Measurements from ENCODE around the gene SLC46A2. TPM values are rescaled to one million over a fixed set of nuclear protein-coding genes. Genes with fewer than 3 reads are reported as not detected.

Gene SLC46A2
- total and polyA plus RNA-seq, 4 experiments from 2014 or later = not detected

- no peak overlapping the region for H3K4me3 Mint-ChIP-seq
- H3K4me1 Mint-ChIP-seq = peaks cover 9 to 23% (median 15%) of the 10 kb centered on the region in 4 donors
- CTCF ChIA-PET (ENCODE audit: partially characterized antibody) = interaction anchor here (1.2 to 2.2 kb wide), 4 partner anchors 8 to 269 kb away, joined by 3 to 7 read pairs (median 4); no protein-coding TSS in a partner anchor
- H3K4me3 ChIP-seq (ENCODE audit: low read length in 2 of 2) = no peak overlapping the region
- DNase-seq = no peak
- peaks cover 23 to 35% of the 10 kb centered on the region in 2 donors for H3K36me3 Mint-ChIP-seq
- no peak overlapping the region for H3K27ac Mint-ChIP-seq
- H3K27me3 ChIP-seq (ENCODE audit: insufficient read depth, low read length) = no peaks in the 10 kb centered on the region
- H3K27me3 Mint-ChIP-seq = no peaks in the 10 kb centered on the region
- H3K4me1 ChIP-seq (ENCODE audit: insufficient read depth, low read length) = no peaks in the 10 kb centered on the region
- no peak overlapping the region for H3K27ac ChIP-seq (ENCODE audit: low read depth, low read length)
- H3K9me3 ChIP-seq (ENCODE audit: control insufficient read depth in 1 of 2, low read length in 2 of 2) = no peaks in the 10 kb centered on the region
- H3K36me3 ChIP-seq (ENCODE audit: insufficient read depth, low read length) = peaks cover 14% of the 10 kb centered on the region
- POLR2A ChIA-PET (ENCODE audit: partially characterized antibody) = no interaction called here
- intact Hi-C loops (cut with micrococcal nuclease) = no loop called here
- no peaks in the 10 kb centered on the region for H3K9me3 Mint-ChIP-seq
These were observed 48.1 kb downstream of the SLC46A2 start for GRCh38 chr9:112842555-112842954.

- Histone ChIP-seq H3K4me3 (ENCODE audit: low read length in 2 of 2) (no peak overlapping the region), H3K27ac (ENCODE audit: low read depth, low read length) (no peak overlapping the region), H3K27me3 (ENCODE audit: insufficient read depth, low read length) (no peaks in the 10 kb centered on the region), H3K9me3 (ENCODE audit: control insufficient read depth in 1 of 2, low read length in 2 of 2) (no peaks in the 10 kb centered on the region), H3K4me1 (ENCODE audit: insufficient read depth, low read length) (no peaks in the 10 kb centered on the region), H3K36me3 (ENCODE audit: insufficient read depth, low read length) (peaks cover 20% of the 10 kb centered on the region)
- no peak for DNase-seq
- CTCF ChIA-PET (ENCODE audit: partially characterized antibody) = interaction anchor here (1.2 to 2.2 kb wide), 2 partner anchors 61 to 271 kb away, joined by 4 to 7 read pairs; no protein-coding TSS in a partner anchor
- Mint-ChIP-seq H3K27me3 (no peaks in the 10 kb centered on the region), H3K4me1 (peaks cover 8 to 22% (median 15%) of the 10 kb centered on the region in 4 donors), H3K36me3 (peaks cover 20 to 41% of the 10 kb centered on the region in 2 donors), H3K4me3 (no peak overlapping the region), H3K27ac (no peak overlapping the region), H3K9me3 (no peaks in the 10 kb centered on the region)
- intact Hi-C loops (cut with micrococcal nuclease) = no loop called here
- POLR2A ChIA-PET (ENCODE audit: partially characterized antibody) = no interaction called here
These were observed 49.4 kb downstream of the SLC46A2 start for GRCh38 chr9:112841261-112841660.

DNA sequence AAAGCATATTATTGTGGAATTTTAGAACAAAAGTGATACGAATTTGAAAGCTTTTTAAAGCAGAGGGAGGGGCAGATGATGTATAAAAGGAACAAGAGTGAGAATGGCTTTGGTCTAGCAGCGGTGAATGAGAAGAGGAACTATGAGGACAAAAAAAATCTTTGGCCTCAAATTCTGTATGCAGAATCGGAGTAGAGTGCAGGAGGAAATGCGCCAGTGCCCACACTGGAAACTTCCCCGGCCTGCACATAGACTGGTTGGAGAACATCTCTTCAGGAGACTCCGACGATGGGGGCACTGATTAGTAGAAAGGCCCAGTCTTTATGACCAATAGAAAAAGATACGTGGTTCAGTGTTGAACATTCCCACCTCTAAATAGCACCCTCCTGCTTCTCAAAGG, 51.3 kb downstream of the SLC46A2 start:
- Mint-ChIP-seq H3K4me3 (no peak overlapping the region), H3K27me3 (no peaks in the 10 kb centered on the region), H3K36me3 (peaks cover 33 to 49% of the 10 kb centered on the region in 2 donors), H3K4me1 (peaks cover 4 to 15% (median 6%) of the 10 kb centered on the region in 4 donors), H3K9me3 (no peaks in the 10 kb centered on the region), H3K27ac (peak overlapping the region in 3 of 7 donors; percentile 36 to 76 (median 54))
- H3K36me3 ChIP-seq (ENCODE audit: insufficient read depth, low read length) = peaks cover 20% of the 10 kb centered on the region
- H3K4me1 ChIP-seq (ENCODE audit: insufficient read depth, low read length) = no peaks in the 10 kb centered on the region
- H3K27ac ChIP-seq (ENCODE audit: low read depth, low read length) = no peak overlapping the region
- ChIA-PET POLR2A (ENCODE audit: partially characterized antibody) (no interaction called here), CTCF (ENCODE audit: partially characterized antibody) (interaction anchor here (1.5 kb wide), 1 partner anchor 19 kb away, joined by 5 read pairs; no protein-coding TSS in a partner anchor)
- no peak overlapping the region for H3K4me3 ChIP-seq (ENCODE audit: low read length in 2 of 2)
- H3K9me3 ChIP-seq (ENCODE audit: control insufficient read depth in 1 of 2, low read length in 2 of 2) = no peaks in the 10 kb centered on the region
- H3K27me3 ChIP-seq (ENCODE audit: insufficient read depth, low read length) = no peaks in the 10 kb centered on the region
- intact Hi-C loops (cut with micrococcal nuclease) = no loop called here
- DNase-seq = no peak

GRCh38 chr9:112838342-112838741, 52.3 kb downstream of the SLC46A2 start:
- intact Hi-C loops (cut with micrococcal nuclease) = no loop called here
- no peaks in the 10 kb centered on the region for H3K4me1 ChIP-seq (ENCODE audit: insufficient read depth, low read length)
- H3K36me3 ChIP-seq (ENCODE audit: insufficient read depth, low read length) = peaks cover 20% of the 10 kb centered on the region
- Mint-ChIP-seq H3K36me3 (peaks cover 43 to 54% of the 10 kb centered on the region in 2 donors), H3K27ac (peak overlapping the region in 1 of 7 donors; percentile 42), H3K4me1 (peaks cover 0 to 9% (median 1%) of the 10 kb centered on the region in 4 donors), H3K9me3 (no peaks in the 10 kb centered on the region), H3K27me3 (no peaks in the 10 kb centered on the region), H3K4me3 (no peak overlapping the region)
- CTCF ChIA-PET (ENCODE audit: partially characterized antibody) = interaction anchor here (1.5 kb wide), 1 partner anchor 18 kb away, joined by 5 read pairs; no protein-coding TSS in a partner anchor
- no peak for DNase-seq
- H3K4me3 ChIP-seq (ENCODE audit: low read length in 2 of 2) = no peak overlapping the region
- no peak overlapping the region for H3K27ac ChIP-seq (ENCODE audit: low read depth, low read length)
- no peaks in the 10 kb centered on the region for H3K27me3 ChIP-seq (ENCODE audit: insufficient read depth, low read length)
- POLR2A ChIA-PET (ENCODE audit: partially characterized antibody) = no interaction called here
- no peaks in the 10 kb centered on the region for H3K9me3 ChIP-seq (ENCODE audit: control insufficient read depth in 1 of 2, low read length in 2 of 2)

GRCh38 chr9:112836394-112836793, 54.3 kb downstream of the SLC46A2 start:
- no peak overlapping the region for H3K27ac ChIP-seq (ENCODE audit: low read depth, low read length)
- ChIA-PET CTCF (ENCODE audit: partially characterized antibody) (no interaction called here), POLR2A (ENCODE audit: partially characterized antibody) (no interaction called here)
- Mint-ChIP-seq H3K9me3 (peaks cover 0 to 2% (median 0%) of the 10 kb centered on the region in 8 donors), H3K4me3 (no peak overlapping the region), H3K27ac (no peak overlapping the region), H3K36me3 (peaks cover 51 to 64% of the 10 kb centered on the region in 2 donors), H3K4me1 (no peaks in the 10 kb centered on the region), H3K27me3 (no peaks in the 10 kb centered on the region)
- no peaks in the 10 kb centered on the region for H3K4me1 ChIP-seq (ENCODE audit: insufficient read depth, low read length)
- H3K27me3 ChIP-seq (ENCODE audit: insufficient read depth, low read length) = no peaks in the 10 kb centered on the region
- H3K36me3 ChIP-seq (ENCODE audit: insufficient read depth, low read length) = peaks cover 23% of the 10 kb centered on the region
- intact Hi-C loops (cut with micrococcal nuclease) = no loop called here
- no peak for DNase-seq
- no peaks in the 10 kb centered on the region for H3K9me3 ChIP-seq (ENCODE audit: control insufficient read depth in 1 of 2, low read length in 2 of 2)
- no peak overlapping the region for H3K4me3 ChIP-seq (ENCODE audit: low read length in 2 of 2)

- intact Hi-C loops (cut with micrococcal nuclease) = no loop called here
- no peak for DNase-seq
- peaks cover 5 to 11% (median 7%) of the 10 kb centered on the region in 4 donors for H3K4me1 Mint-ChIP-seq
- no peak overlapping the region for H3K4me3 ChIP-seq (ENCODE audit: low read length in 2 of 2)
- ChIA-PET CTCF (ENCODE audit: partially characterized antibody) (no interaction called here), POLR2A (ENCODE audit: partially characterized antibody) (no interaction called here)
- H3K27ac Mint-ChIP-seq = no peak overlapping the region
- no peak overlapping the region for H3K4me3 Mint-ChIP-seq
- H3K27me3 Mint-ChIP-seq = no peaks in the 10 kb centered on the region
- peaks cover 33 to 40% of the 10 kb centered on the region in 2 donors for H3K36me3 Mint-ChIP-seq
- H3K27me3 ChIP-seq (ENCODE audit: insufficient read depth, low read length) = no peaks in the 10 kb centered on the region
- H3K4me1 ChIP-seq (ENCODE audit: insufficient read depth, low read length) = no peaks in the 10 kb centered on the region
- H3K9me3 Mint-ChIP-seq = peaks cover 0 to 2% (median 0%) of the 10 kb centered on the region in 8 donors
- no peak overlapping the region for H3K27ac ChIP-seq (ENCODE audit: low read depth, low read length)
- H3K36me3 ChIP-seq (ENCODE audit: insufficient read depth, low read length) = peaks cover 10% of the 10 kb centered on the region
- no peaks in the 10 kb centered on the region for H3K9me3 ChIP-seq (ENCODE audit: control insufficient read depth in 1 of 2, low read length in 2 of 2)
These were observed 57.6 kb downstream of the SLC46A2 start for GRCh38 chr9:112833081-112833480.

DNA sequence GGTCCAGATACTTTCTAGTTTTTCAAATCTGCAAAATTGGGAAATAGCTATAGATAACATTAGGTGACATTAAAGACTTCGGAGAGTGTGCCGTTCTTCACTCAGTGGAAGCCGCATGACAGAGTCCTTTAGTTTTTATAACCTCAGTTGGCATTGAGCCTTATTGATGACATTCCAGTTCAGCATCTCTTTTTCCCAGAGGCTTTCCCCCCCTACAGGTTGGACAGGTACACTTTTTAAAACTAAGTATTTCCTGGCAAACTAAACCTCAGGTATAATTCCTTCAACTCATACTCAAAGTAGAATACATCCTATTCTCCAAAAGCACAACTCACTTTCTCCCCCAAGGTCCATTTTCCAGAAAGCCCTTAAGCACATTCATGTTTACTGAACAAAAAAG, 58.7 kb downstream of the SLC46A2 start:
- no peaks in the 10 kb centered on the region for H3K27me3 Mint-ChIP-seq
- no peak for DNase-seq
- Histone ChIP-seq H3K27ac (ENCODE audit: low read depth, low read length) (no peak overlapping the region), H3K27me3 (ENCODE audit: insufficient read depth, low read length) (no peaks in the 10 kb centered on the region), H3K4me1 (ENCODE audit: insufficient read depth, low read length) (no peaks in the 10 kb centered on the region), H3K9me3 (ENCODE audit: control insufficient read depth in 1 of 2, low read length in 2 of 2) (no peaks in the 10 kb centered on the region), H3K4me3 (ENCODE audit: low read length in 2 of 2) (no peak overlapping the region), H3K36me3 (ENCODE audit: insufficient read depth, low read length) (peaks cover 10% of the 10 kb centered on the region)
- intact Hi-C loops (cut with micrococcal nuclease) = no loop called here
- peak overlapping the region in 1 of 7 donors; percentile 18 for H3K27ac Mint-ChIP-seq
- ChIA-PET POLR2A (ENCODE audit: partially characterized antibody) (no interaction called here), CTCF (ENCODE audit: partially characterized antibody) (interaction anchor here (0.6 kb wide), 1 partner anchor 719 kb away, joined by 3 read pairs; no protein-coding TSS in a partner anchor)
- peaks cover 5 to 11% (median 7%) of the 10 kb centered on the region in 4 donors for H3K4me1 Mint-ChIP-seq
- peaks cover 0 to 2% (median 0%) of the 10 kb centered on the region in 8 donors for H3K9me3 Mint-ChIP-seq
- no peak overlapping the region for H3K4me3 Mint-ChIP-seq
- peaks cover 32 to 37% of the 10 kb centered on the region in 2 donors for H3K36me3 Mint-ChIP-seq
